PC-9 (cell line): ENCODE measurements around the gene FPR1. TPM values are rescaled to one million over a fixed set of nuclear protein-coding genes. Genes with fewer than 3 reads are reported as not detected.

Experiments
- BruUV-seq: library from RNA; stranded (reverse); fragments of 400-500 nt; replicated peaks from 2 replicates; lab custom pipeline; 2021; lab: Mats Ljungman, UMichigan
- CTCF ChIA-PET: fragments of 300-600 bp; sonication (Branson Sonifier 250); formaldehyde crosslinking; loops from one replicate; lab custom pipeline; 2022; ENCODE audit warnings: antibody characterized with exemption; lab: Charles Lee
- POLR2A ChIA-PET: fragments of 300-600 bp; sonication (Branson Sonifier 250); formaldehyde crosslinking; loops from one replicate; lab custom pipeline; 2022; ENCODE audit warnings: antibody characterized with exemption; ENCODE audit not compliant: unreplicated experiment; lab: Charles Lee
- DNase-seq, 2 experiments: peaks; one replicate each; pipeline versions ENCODE4 v3.0.0 to v3.0.0-alpha.2; 2015 to 2022; ENCODE audit warnings: mixed read lengths in 1 of 2
- H2AFZ ChIP-seq: fragments of 200-600 bp; sonication (generic); 2 replicates; pipeline ENCODE4 v1.8.1; 2017; ENCODE audit warnings: antibody characterized with exemption
- H3F3A ChIP-seq: fragments of 200-600 bp; sonication (generic); 2 replicates; pipeline ENCODE4 v1.8.1; 2017; ENCODE audit warnings: antibody characterized with exemption, mild to moderate bottlenecking, low read depth; ENCODE audit not compliant: insufficient read depth
- H3K27ac ChIP-seq: fragments of 200-600 bp; sonication (generic); 2 replicates; pipeline ENCODE4 v1.6.1; 2016; ENCODE audit warnings: mixed run types
- H3K27me3 ChIP-seq: fragments of 200-600 bp; sonication (generic); 2 replicates; pipeline ENCODE4 v1.6.1; 2016; ENCODE audit warnings: low read depth, mixed run types; ENCODE audit not compliant: insufficient read depth
- H3K36me3 ChIP-seq: fragments of 200-600 bp; sonication (generic); 2 replicates; pipeline ENCODE4 v1.6.1; 2016; ENCODE audit warnings: low read depth, mixed run types
- H3K4me1 ChIP-seq: fragments of 200-600 bp; sonication (generic); replicated peaks from 2 replicates; pipeline ENCODE4 v1.6.1; 2016; ENCODE audit warnings: mixed run types; ENCODE audit not compliant: insufficient read depth
- H3K4me2 ChIP-seq: fragments of 200-600 bp; sonication (generic); 2 replicates; pipeline ENCODE4 v1.6.1; 2017; ENCODE audit warnings: mixed run types
- H3K4me3 ChIP-seq: fragments of 200-600 bp; sonication (generic); 2 replicates; pipeline ENCODE4 v1.6.1; 2016; ENCODE audit warnings: mixed run types
- H3K79me2 ChIP-seq: fragments of 200-600 bp; sonication (generic); 2 replicates; pipeline ENCODE4 v1.6.1; 2017; ENCODE audit warnings: low read depth, mixed run types
- H3K9me2 ChIP-seq: fragments of 200-600 bp; sonication (generic); 2 replicates; pipeline ENCODE4 v1.8.1; 2017; ENCODE audit warnings: mild to moderate bottlenecking; ENCODE audit not compliant: insufficient read depth
- H3K9me3 ChIP-seq: fragments of 200-600 bp; sonication (generic); 2 replicates; pipeline ENCODE4 v1.8.1; 2016; ENCODE audit warnings: low read depth; ENCODE audit not compliant: insufficient read depth
- H4K20me1 ChIP-seq: fragments of 200-600 bp; sonication (generic); 2 replicates; pipeline ENCODE4 v1.8.1; 2017; ENCODE audit not compliant: insufficient read depth
- EZH2 ChIP-seq: fragments of 200-600 bp; sonication (generic); IDR thresholded peaks from 2 replicates; pipeline ENCODE4 v1.8.0; 2017; ENCODE audit warnings: antibody characterized with exemption, low read depth
- intact Hi-C: fragments of 100-400 bp; cut with micrococcal nuclease; formaldehyde crosslinking; loops from one replicate; pipeline ENCODE4 v1.10.0; 2022; ENCODE audit not compliant: unreplicated experiment
- total RNA-seq: library from RNA; stranded (reverse); gene quantifications from 2 replicates; pipeline ENCODE4 v1.2.3, GENCODE V29; 2021
- TF ChIP-seq, protein P1 (sequence below): fragments of 200-600 bp; sonication (generic); conservative IDR thresholded peaks from 2 replicates; pipeline ENCODE4 v1.6.1; 2017; ENCODE audit warnings: mixed run types, antibody characterized with exemption, mild to moderate bottlenecking, moderate library complexity

The FPR1 gene
- total RNA-seq, 1 experiment from 2014 or later: not detected

- no peaks in the 10 kb centered on the region; the same call in 1 of the 2 replicates for H4K20me1 ChIP-seq
- BruUV-seq: no TSS peak
- no peak overlapping the region for H2AFZ ChIP-seq
- H3F3A ChIP-seq: no peaks in the 10 kb centered on the region
- H3K4me2 ChIP-seq: no peak overlapping the region
- no peaks in the 10 kb centered on the region for H3K36me3 ChIP-seq
- no peaks in the 10 kb centered on the region for H3K9me3 ChIP-seq
- no peak overlapping the region for H3K27ac ChIP-seq
- CTCF ChIA-PET: interaction anchor here (0.6 kb wide), 1 partner anchor 11 kb away, joined by 5 read pairs; no protein-coding TSS in a partner anchor
- no peak overlapping the region for H3K4me3 ChIP-seq
- peaks cover 88% of the 10 kb centered on the region for H3K27me3 ChIP-seq
- no peaks in the 10 kb centered on the region for H3K9me2 ChIP-seq
- TF ChIP-seq, protein P1, sequence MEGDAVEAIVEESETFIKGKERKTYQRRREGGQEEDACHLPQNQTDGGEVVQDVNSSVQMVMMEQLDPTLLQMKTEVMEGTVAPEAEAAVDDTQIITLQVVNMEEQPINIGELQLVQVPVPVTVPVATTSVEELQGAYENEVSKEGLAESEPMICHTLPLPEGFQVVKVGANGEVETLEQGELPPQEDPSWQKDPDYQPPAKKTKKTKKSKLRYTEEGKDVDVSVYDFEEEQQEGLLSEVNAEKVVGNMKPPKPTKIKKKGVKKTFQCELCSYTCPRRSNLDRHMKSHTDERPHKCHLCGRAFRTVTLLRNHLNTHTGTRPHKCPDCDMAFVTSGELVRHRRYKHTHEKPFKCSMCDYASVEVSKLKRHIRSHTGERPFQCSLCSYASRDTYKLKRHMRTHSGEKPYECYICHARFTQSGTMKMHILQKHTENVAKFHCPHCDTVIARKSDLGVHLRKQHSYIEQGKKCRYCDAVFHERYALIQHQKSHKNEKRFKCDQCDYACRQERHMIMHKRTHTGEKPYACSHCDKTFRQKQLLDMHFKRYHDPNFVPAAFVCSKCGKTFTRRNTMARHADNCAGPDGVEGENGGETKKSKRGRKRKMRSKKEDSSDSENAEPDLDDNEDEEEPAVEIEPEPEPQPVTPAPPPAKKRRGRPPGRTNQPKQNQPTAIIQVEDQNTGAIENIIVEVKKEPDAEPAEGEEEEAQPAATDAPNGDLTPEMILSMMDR: no peak
- POLR2A ChIA-PET: no interaction called here
- DNase-seq: no peak
- intact Hi-C loops: no loop called here
- H3K4me1 ChIP-seq: no peaks in the 10 kb centered on the region
- no peaks in the 10 kb centered on the region for H3K79me2 ChIP-seq
These were observed 8.3 kb downstream of the FPR1 start for GRCh38 chr19:51743405-51743804.

DNA sequence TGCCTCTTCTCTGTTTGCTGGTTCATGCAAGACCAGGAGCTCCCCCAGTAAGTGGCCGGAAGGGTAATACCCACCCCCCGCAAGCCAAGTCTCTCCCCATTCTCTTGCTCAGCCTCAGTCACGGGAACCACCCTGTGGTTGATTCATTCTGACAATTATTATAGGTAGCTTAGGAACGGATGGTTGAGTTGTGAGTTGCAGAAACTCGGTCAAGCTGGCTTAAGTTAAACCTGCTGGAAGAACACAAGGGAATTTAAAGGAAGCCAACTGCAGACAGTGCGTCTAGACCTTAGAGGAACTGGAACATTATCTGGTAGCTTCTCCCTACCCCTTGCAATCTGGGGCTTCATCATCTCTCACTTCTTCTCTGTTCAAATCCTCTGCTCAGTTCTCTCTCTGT, 8.9 kb downstream of the FPR1 start:
- CTCF ChIA-PET: interaction anchor here (0.6 kb wide), 2 partner anchors 10 to 128 kb away, joined by 5 to 16 read pairs; no protein-coding TSS in a partner anchor
- Histone ChIP-seq H3K4me2 (no peak overlapping the region), H3K4me3 (no peak overlapping the region), H3K27ac (no peak overlapping the region), H3K27me3 (peaks cover 87% of the 10 kb centered on the region), H4K20me1 (no peaks in the 10 kb centered on the region; the same call in 1 of the 2 replicates), H3K9me2 (no peaks in the 10 kb centered on the region), H3K36me3 (no peaks in the 10 kb centered on the region), H3K4me1 (no peaks in the 10 kb centered on the region), H3K79me2 (no peaks in the 10 kb centered on the region), H2AFZ (no peak overlapping the region), H3F3A (no peaks in the 10 kb centered on the region), H3K9me3 (no peaks in the 10 kb centered on the region)
- TF ChIP-seq EZH2: no peak
- TF ChIP-seq, protein P1: no peak
- no peak for DNase-seq
- intact Hi-C loops: no loop called here
- POLR2A ChIA-PET: interaction anchor here (0.6 kb wide), 1 partner anchor 57 kb away, joined by 4 read pairs; no protein-coding TSS in a partner anchor
- BruUV-seq: no TSS peak

DNA sequence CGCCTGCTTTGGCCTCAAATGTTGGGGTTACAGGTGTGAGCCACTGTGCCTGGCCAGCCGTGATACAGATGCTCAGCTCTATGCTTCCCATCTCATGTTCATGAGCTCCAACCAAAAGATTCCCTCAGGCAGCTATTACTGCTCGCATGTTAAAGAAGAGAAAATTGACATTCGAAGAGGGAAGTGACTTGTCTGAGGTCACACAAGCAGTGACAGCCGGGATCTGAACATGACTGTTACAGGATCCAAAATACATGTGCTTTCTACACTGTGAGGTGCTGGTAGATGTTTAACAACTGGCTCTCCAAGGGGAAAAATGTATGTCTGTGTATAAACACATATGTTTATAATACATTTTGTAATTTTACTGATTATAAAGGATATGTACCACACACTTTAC, 11.3 kb downstream of the FPR1 start:
- H2AFZ ChIP-seq: no peak overlapping the region
- no peak overlapping the region for H3K4me2 ChIP-seq
- no peak for DNase-seq
- no TSS peak for BruUV-seq
- peaks cover 87% of the 10 kb centered on the region for H3K27me3 ChIP-seq
- intact Hi-C loops: no loop called here
- no peaks in the 10 kb centered on the region; the same call in 1 of the 2 replicates for H4K20me1 ChIP-seq
- H3K36me3 ChIP-seq: no peaks in the 10 kb centered on the region
- H3K9me2 ChIP-seq: no peaks in the 10 kb centered on the region
- no peak overlapping the region for H3K27ac ChIP-seq
- TF ChIP-seq, protein P1: no peak
- no peak for TF ChIP-seq EZH2
- ChIA-PET CTCF (no interaction called here), POLR2A (no interaction called here)
- no peaks in the 10 kb centered on the region for H3K4me1 ChIP-seq
- no peaks in the 10 kb centered on the region for H3K79me2 ChIP-seq
- no peaks in the 10 kb centered on the region for H3K9me3 ChIP-seq
- H3K4me3 ChIP-seq: no peak overlapping the region
- no peaks in the 10 kb centered on the region for H3F3A ChIP-seq
